H54 (cell line): ENCODE results near the gene CAMTA1.

Source experiments
- DNase-seq: peaks from one replicate; pipeline ENCODE4 v3.0.0; 2011; ENCODE audit warnings: low spot score, mixed read lengths; ENCODE audit not compliant: insufficient read length
- FAIRE-seq: peaks from 3 replicates; lab custom pipeline; 2011; peaks lifted over from hg19 to GRCh38; lab: Jason Lieb, UNC
- POLR2A ChIP-seq: IDR thresholded peaks from 2 replicates; pipeline ENCODE4 v1.6.1; 2011; ENCODE audit warnings: low read depth, mild to moderate bottlenecking, low read length

Gene CAMTA1

GRCh38 chr1:6971048-6971447 lies 185.8 kb downstream of the CAMTA1 start:
- no peak for DNase-seq
- no peak for TF ChIP-seq POLR2A
- no peak for FAIRE-seq

- FAIRE-seq (no peak), DNase-seq (no peak)
- no peak for TF ChIP-seq POLR2A
Observed at GRCh38 chr1:6971699-6972098, 186.4 kb downstream of the CAMTA1 start.

GRCh38 chr1:6972399-6972798 lies 187.1 kb downstream of the CAMTA1 start:
- no peak for TF ChIP-seq POLR2A
- FAIRE-seq (no peak), DNase-seq (no peak)

GRCh38 chr1:6975331-6976043 lies 190.2 kb downstream of the CAMTA1 start:
- no peak for TF ChIP-seq POLR2A
- DNase-seq (no peak), FAIRE-seq (no peak)

DNA sequence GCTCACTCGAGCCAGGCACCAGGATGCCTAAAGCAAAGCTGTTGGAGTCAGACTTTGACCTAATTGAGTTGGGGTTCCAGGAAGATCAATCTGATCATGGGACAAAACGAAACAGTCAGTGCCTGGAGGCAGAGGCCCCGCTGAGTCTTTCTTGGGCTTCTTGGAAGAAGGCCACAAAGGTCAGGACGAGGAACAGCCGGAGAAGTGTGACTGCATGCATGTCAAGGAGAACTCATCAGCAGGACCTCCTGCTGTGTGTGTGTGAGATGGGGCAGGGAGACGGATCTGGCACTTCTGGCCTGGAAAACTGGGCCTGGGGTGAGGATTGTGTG lies 190.8 kb downstream of the CAMTA1 start:
- FAIRE-seq = no peak
- DNase-seq = no peak
- TF ChIP-seq POLR2A = no peak

DNA sequence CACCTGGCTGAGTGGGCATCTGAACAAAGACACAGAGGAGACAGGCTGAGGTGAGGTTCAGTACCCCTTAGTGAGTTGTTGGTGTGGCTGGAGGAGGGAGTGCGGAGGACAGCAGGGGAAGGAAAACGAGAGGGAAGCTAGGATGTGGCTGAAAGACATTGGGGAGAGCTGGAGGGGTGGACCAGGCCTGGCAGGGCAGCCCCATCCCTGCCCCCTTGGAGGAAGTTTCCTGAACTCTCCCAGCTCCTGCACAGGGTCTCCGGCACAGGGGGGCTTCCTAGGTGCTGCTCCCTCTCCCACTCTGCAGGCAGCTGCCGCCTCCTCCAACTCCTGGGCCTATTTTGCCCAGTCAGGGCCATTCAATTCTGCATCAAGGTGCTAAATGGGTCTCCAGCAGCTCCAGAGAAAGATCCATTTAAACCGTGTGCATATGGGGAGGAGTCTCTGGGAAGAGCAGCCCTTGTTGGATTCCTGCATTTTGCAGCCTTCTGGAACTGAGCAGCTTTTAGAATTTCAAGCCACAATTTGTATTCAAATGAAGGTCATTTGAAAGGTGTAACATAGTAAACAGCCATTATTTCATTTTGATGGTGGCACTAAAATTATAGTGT lies 193.9 kb downstream of the CAMTA1 start:
- FAIRE-seq (no peak), DNase-seq (no peak)
- TF ChIP-seq POLR2A = no peak

- FAIRE-seq = no peak
- DNase-seq = no peak
- TF ChIP-seq POLR2A = no peak
Observed at GRCh38 chr1:6981595-6981994, 196.3 kb downstream of the CAMTA1 start.

DNA sequence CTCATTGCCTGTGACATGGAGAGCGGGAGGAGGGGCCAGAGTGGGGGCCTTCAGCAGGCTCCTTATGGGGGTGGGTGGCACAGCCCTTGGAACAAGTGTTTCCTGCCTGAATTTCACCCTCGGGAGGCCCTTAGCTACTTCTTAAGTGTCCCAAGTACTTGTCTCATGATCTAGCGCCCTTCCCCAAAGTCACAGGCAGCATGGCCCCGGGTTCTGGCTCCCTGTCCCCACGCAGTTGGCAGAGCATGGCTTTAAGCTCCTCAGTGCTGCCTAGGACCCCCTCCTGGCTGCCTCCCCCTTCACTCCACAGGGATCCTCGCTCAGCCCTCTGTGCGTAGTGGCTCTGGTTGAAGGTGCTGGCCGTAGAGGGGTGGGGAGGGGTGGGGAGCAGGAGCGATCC lies 197.2 kb downstream of the CAMTA1 start:
- no peak for DNase-seq
- no peak for TF ChIP-seq POLR2A
- FAIRE-seq = no peak

- no peak for FAIRE-seq
- no peak for DNase-seq
- TF ChIP-seq POLR2A = no peak
Observed at GRCh38 chr1:6982860-6983259, 197.6 kb downstream of the CAMTA1 start.

DNA sequence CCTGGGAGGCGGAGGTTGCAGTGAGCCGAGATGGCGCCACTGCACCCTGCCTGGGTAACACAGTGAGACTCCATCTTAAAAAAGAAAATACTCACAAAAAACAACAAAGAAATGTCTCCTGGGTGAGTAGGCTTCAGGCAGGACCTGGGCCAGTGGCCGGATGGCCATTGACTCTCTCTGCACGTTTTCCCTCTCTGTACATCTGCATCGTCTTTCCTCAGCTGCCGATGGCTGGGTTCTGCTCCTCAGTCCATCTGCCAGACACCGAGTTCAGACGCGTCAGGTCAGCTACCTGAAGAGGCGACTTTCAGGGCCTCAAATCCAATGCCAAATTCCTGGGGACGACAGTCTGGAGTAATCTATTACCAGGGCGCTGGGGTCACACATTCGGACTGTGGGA lies 199.3 kb downstream of the CAMTA1 start:
- DNase-seq = no peak
- no peak for FAIRE-seq
- no peak for TF ChIP-seq POLR2A

DNA sequence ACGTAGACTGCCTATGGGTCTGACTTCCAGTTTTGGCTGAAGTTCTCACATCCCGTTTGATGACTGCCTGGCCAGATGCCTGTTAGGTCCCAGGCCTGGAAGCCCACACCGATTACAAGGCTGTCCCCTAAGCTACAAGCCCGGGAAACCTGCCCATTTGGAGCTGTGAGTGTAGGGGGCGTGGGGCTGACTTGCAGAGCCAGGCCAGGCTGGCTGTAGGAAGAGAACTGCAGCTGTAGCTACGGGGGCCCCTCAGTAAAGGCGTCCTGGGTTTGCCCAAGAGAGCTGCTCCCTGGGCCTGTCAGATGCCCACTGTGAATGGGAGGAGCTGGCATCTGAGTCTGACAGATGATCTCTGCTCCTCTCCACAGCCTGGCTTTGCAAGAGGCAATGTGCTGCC lies 199.7 kb downstream of the CAMTA1 start:
- FAIRE-seq = no peak
- DNase-seq = no peak
- TF ChIP-seq POLR2A = no peak

- DNase-seq (no peak), FAIRE-seq (no peak)
- TF ChIP-seq POLR2A = no peak
Observed at GRCh38 chr1:6985549-6986276, 200.5 kb downstream of the CAMTA1 start.

GRCh38 chr1:6986281-6986680 lies 201.0 kb downstream of the CAMTA1 start:
- no peak for TF ChIP-seq POLR2A
- FAIRE-seq = no peak
- no peak for DNase-seq

DNA sequence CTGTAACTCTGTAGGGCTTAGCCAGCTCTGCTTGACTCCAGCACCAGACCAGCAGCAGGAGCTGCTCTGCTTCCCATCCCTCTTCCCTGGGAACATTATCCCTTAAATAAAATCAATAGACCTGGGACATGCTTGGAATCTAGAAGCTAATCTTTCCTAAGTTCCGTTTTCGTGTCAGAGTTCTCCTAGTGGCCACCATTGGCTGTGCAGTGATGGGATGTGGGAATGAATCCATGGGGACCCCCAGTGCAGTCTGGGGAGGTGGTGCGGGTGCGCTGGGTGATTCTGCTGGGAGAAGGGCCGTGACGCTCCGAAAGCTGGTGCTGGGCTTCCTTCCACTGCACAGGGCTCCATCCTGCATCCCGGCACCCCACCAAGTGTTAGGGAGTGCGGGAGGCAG lies 202.7 kb downstream of the CAMTA1 start:
- FAIRE-seq (no peak), DNase-seq (no peak)
- no peak for TF ChIP-seq POLR2A
